ENCODE results near the gene ADAMTSL3.

Gene ADAMTSL3

DNA sequence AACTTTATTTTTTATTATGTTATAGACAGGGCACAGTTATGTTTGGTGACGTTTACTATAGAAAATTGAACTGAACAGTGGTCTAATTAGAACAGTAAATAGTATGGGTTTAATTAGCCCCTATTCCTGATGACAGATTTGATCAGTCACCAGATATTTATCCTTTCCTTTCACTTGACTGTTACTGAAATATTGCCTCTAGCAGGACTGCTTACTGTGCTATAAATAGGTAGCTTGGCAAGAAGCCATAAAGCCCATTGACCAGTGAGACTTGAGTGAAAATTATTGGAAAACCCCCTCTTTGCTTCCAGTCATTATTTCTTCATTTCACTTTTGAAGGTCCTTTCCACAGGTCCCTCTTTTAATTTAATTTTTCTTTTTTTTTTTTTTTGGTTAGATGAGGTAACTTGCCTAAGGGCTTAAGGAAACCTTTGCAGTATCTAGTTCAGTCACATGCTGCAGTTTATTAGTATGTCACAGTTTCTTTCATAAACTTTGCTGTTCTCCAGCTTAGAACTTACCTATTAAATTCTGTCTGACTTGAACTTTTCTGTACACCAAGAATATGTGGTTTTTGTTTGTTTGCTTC, 115.6 kb downstream of the ADAMTSL3 start:
- no peak for TF ChIP-seq POLR2A (IDR thresholded peaks at IDR 0.05; ENCODE audit: low read length)
- TF ChIP-seq GATA1 (IDR thresholded peaks at IDR 0.05; ENCODE audit: low read depth, low read length): no peak
- no peak for DNase-seq

GRCh38 chr15:83775738-83776137, 121.8 kb downstream of the ADAMTSL3 start:
- TF ChIP-seq GATA1 (IDR thresholded peaks at IDR 0.05; ENCODE audit: low read depth, low read length) (no peak), POLR2A (IDR thresholded peaks at IDR 0.05; ENCODE audit: low read length) (no peak)
- no peak for DNase-seq

DNA sequence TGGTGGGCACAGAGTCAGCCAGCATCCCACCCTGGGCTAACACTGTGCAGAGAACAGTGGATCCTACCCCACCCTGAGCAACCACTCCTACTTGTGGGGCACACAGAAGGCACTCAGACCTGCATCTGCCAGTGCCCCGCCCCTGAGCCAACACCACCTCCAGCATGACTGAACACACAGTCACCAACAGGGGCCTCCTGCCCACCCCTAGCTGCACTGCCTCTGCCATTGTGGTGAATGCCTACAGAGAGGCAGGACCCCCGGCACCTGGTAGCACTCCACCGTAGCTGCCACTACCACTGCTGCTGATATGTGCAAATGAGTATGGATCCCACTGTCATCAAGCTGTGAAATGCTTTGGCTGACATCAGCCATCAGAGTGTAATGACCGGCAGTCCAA, 123.1 kb downstream of the ADAMTSL3 start:
- DNase-seq: no peak
- TF ChIP-seq POLR2A (IDR thresholded peaks at IDR 0.05; ENCODE audit: low read length) (no peak), GATA1 (IDR thresholded peaks at IDR 0.05; ENCODE audit: low read depth, low read length) (no peak)

- TF ChIP-seq GATA1 (IDR thresholded peaks at IDR 0.05; ENCODE audit: low read depth, low read length) (no peak), POLR2A (IDR thresholded peaks at IDR 0.05; ENCODE audit: low read length) (no peak)
- no peak for DNase-seq
These were observed 129.3 kb downstream of the ADAMTSL3 start for GRCh38 chr15:83783227-83783626.

DNA sequence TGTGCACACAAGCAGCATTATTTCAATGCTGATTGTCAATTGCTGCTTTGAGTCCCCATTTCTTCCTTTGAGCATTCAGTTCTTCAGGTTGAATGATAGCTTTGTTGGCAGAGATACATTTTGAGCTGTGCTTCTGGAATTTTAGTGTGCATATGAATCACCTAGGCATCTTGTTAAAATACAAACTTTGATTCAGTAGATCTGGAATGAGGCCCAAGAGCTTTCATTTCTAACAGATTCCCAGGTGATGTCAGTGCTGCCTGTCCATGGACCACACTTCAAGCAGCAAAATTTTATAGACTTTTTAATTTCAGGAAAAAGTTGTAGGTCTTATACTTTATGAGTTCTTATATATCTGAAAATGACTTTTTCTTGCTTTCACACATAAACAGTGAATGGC, 131.1 kb downstream of the ADAMTSL3 start:
- TF ChIP-seq GATA1 (IDR thresholded peaks at IDR 0.05; ENCODE audit: low read depth, low read length): no peak
- TF ChIP-seq POLR2A (IDR thresholded peaks at IDR 0.05; ENCODE audit: low read length): no peak
- DNase-seq: no peak

- no peak for TF ChIP-seq POLR2A (IDR thresholded peaks at IDR 0.05; ENCODE audit: low read length)
- no peak for TF ChIP-seq GATA1 (IDR thresholded peaks at IDR 0.05; ENCODE audit: low read depth, low read length)
- DNase-seq: no peak
These were observed 132.4 kb downstream of the ADAMTSL3 start for GRCh38 chr15:83786336-83786735.

DNA sequence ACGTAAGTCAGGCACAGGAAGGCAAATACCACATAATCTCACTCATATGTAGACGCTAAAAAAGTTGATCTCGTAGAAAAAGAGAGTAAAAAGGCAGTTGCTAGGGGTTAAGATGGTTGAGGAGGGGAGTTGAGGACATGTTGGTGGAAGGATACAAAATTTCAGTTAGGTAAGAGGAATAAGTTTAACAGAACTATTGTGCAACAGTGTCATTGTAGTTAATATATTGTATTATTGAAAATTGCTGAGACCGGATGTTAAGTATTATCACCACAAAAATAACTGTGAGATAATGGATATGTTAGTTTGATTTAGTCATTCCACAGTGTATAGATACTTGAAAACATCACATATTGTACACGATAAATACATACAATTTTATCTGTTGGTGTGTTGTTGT, 139.1 kb downstream of the ADAMTSL3 start:
- TF ChIP-seq POLR2A (IDR thresholded peaks at IDR 0.05; ENCODE audit: low read length): no peak
- TF ChIP-seq GATA1 (IDR thresholded peaks at IDR 0.05; ENCODE audit: low read depth, low read length): no peak

DNA sequence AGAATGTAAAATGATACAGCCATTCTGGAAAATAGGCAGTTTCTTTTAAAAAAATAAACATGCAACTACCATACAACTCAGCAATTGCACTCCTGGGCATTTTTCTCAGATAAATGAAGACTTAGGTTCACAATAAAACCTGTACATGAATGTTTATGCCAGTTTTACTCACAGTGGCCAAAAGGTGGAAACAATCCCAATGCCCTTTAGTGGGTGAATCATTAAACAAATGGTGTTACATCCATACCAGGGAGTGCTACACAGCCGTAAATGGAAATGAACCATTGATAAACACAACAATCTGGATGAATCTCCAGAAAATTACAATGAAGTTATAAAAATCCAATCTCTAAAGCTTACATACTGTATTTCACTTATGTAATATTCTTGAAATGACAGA, 140.3 kb downstream of the ADAMTSL3 start:
- DNase-seq: no peak
- TF ChIP-seq GATA1 (IDR thresholded peaks at IDR 0.05; ENCODE audit: low read depth, low read length): no peak
- TF ChIP-seq POLR2A (IDR thresholded peaks at IDR 0.05; ENCODE audit: low read length): no peak

More for the DNA sequence above, 139.1 kb downstream of the ADAMTSL3 start:
- no peak for DNase-seq

DNA sequence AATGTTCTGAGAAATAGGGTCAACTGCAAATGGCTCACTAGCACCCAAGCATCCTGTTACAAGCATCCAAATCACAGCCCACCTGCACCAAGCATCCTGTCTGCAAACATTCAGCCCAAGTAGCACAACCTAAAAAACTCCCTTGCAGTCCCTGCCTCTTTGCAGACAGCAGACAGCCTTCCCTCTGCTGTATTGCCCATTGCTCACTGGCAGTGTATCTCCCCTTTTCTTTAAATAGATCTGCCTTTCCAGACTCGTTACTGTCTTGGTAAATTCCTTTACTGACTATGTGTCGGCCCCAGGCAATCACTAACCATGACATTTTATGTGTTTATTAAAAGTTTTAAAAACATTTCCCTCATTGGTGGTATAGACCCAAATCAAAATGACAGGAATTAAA, 155.4 kb downstream of the ADAMTSL3 start:
- no peak for TF ChIP-seq GATA1 (IDR thresholded peaks at IDR 0.05; ENCODE audit: low read depth, low read length)
- no peak for TF ChIP-seq POLR2A (IDR thresholded peaks at IDR 0.05; ENCODE audit: low read length)
- no peak for DNase-seq

GRCh38 chr15:83810110-83810509, 156.2 kb downstream of the ADAMTSL3 start:
- DNase-seq: no peak
- TF ChIP-seq POLR2A (IDR thresholded peaks at IDR 0.05; ENCODE audit: low read length) (no peak), GATA1 (IDR thresholded peaks at IDR 0.05; ENCODE audit: low read depth, low read length) (no peak)

GRCh38 chr15:83813682-83814081, 159.8 kb downstream of the ADAMTSL3 start:
- no peak for DNase-seq
- no peak for TF ChIP-seq GATA1 (IDR thresholded peaks at IDR 0.05; ENCODE audit: low read depth, low read length)
- TF ChIP-seq POLR2A (IDR thresholded peaks at IDR 0.05; ENCODE audit: low read length): no peak

DNA sequence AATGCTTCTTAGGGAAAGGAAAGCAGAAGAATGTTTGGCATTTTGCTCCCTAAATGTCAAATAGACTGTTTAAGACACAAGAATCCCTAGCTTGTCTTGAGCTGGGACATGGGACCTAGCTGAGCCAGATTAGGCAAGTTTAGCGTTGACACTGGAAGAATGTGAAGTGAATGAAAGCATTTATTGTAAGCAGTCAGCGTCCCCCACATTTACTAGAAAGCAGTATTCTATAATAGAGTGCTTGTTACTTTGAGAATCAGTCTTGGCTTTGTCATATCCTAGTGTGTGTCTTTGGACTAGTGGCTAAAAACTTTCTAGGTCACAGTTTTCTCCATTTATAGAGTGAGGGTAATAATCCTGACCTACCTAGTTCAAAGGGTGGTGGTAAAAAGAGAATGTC, 161.6 kb downstream of the ADAMTSL3 start:
- TF ChIP-seq GATA1 (IDR thresholded peaks at IDR 0.05; ENCODE audit: low read depth, low read length) (no peak), POLR2A (IDR thresholded peaks at IDR 0.05; ENCODE audit: low read length) (no peak)
- no peak for DNase-seq

- DNase-seq: no peak
- TF ChIP-seq GATA1 (IDR thresholded peaks at IDR 0.05; ENCODE audit: low read depth, low read length) (no peak), POLR2A (IDR thresholded peaks at IDR 0.05; ENCODE audit: low read length) (no peak)
These were observed 162.4 kb downstream of the ADAMTSL3 start for GRCh38 chr15:83816124-83816883.

GRCh38 chr15:83818591-83818990, 164.7 kb downstream of the ADAMTSL3 start:
- TF ChIP-seq POLR2A (IDR thresholded peaks at IDR 0.05; ENCODE audit: low read length) (no peak), GATA1 (IDR thresholded peaks at IDR 0.05; ENCODE audit: low read depth, low read length) (no peak)
- no peak for DNase-seq

GRCh38 chr15:83830381-83830780, 176.5 kb downstream of the ADAMTSL3 start:
- TF ChIP-seq GATA1 (IDR thresholded peaks at IDR 0.05; ENCODE audit: low read depth, low read length): no peak
- no peak for TF ChIP-seq POLR2A (IDR thresholded peaks at IDR 0.05; ENCODE audit: low read length)
- DNase-seq: no peak

Measured in erythroblast (primary cell).